OCI-LY7 (cell line): Measurements from ENCODE around the gene MED22.

ENCODE experiments used
- CTCF ChIP-seq: fragments of 200-600 bp; sonication (generic); conservative IDR thresholded peaks from 2 replicates; pipeline ENCODE4 v1.5.1; 2014; ENCODE audit warnings: mild to moderate bottlenecking, antibody characterized with exemption, low read length, moderate library complexity, mixed read lengths
- EZH2phosphoT487 ChIP-seq: fragments of 200-600 bp; sonication (generic); IDR thresholded peaks from 2 replicates; pipeline ENCODE4 v1.6.1; 2018; ENCODE audit warnings: low read depth, borderline replicate concordance, mild to moderate bottlenecking, mixed run types, antibody characterized with exemption, low read length, moderate library complexity, mixed read lengths

GRCh38 chr9:133355881-133356357, 8.0 kb upstream of the MED22 start:
- TF ChIP-seq CTCF: 0 out of 2 replicates have a peak, but pooled peaks have one; percentile 22
- TF ChIP-seq EZH2phosphoT487: no peak
